GM12878 (cell line): ENCODE measurements around the gene GRM7. TPM values are rescaled to one million over a fixed set of nuclear protein-coding genes. Genes with fewer than 3 reads are reported as not detected.

ENCODE experiments used
- ATAC-seq: fragments of 200-7000 bp; cut with Tn5 transposase; 3 replicates; pipeline ENCODE4 v1.9.1; 2020; ENCODE audit warnings: mild to moderate bottlenecking, moderate library complexity
- BruUV-seq: library from RNA; stranded (reverse); fragments of 400-500 nt; replicated peaks from 2 replicates; lab custom pipeline; 2021; lab: Mats Ljungman, UMichigan
- CTCF ChIA-PET: fragments of 300-600 bp; sonication (Branson Sonifier 250); formaldehyde crosslinking; extraction: SDS; loops from one replicate; lab custom pipeline; 2021; ENCODE audit warnings: inconsistent platforms; lab: Yijun Ruan, JAX
- POLR2A ChIA-PET: fragments of 350-600 bp; formaldehyde crosslinking; extraction: SDS; loops from one replicate; lab custom pipeline; 2021; ENCODE audit warnings: inconsistent platforms; lab: Charles Lee
- RAD21 ChIA-PET: fragments of 300-600 bp; sonication (Branson Sonifier 250); formaldehyde crosslinking; loops from one replicate; lab custom pipeline; 2023; ENCODE audit warnings: antibody characterized with exemption; ENCODE audit not compliant: unreplicated experiment; lab: Charles Lee
- SMC1A ChIA-PET: fragments of 300-600 bp; sonication (Branson Sonifier 250); formaldehyde crosslinking; loops from one replicate; lab custom pipeline; 2023; ENCODE audit not compliant: unreplicated experiment, uncharacterized antibody; lab: Charles Lee
- DNase-seq: peaks from one replicate; pipeline ENCODE4 v3.0.0-alpha.2; 2011; ENCODE audit warnings: low read depth, low spot score
- FAIRE-seq: peaks from 3 replicates; lab custom pipeline; 2011; peaks lifted over from hg19 to GRCh38; lab: Jason Lieb, UNC
- H2AFZ ChIP-seq: 2 replicates; pipeline ENCODE4 v1.6.0; 2011; ENCODE audit warnings: low read depth, low read length, control low read depth; ENCODE audit not compliant: control insufficient read depth
- H3K27ac ChIP-seq: 2 replicates; pipeline ENCODE4 v1.5.1; 2011; ENCODE audit warnings: control low read depth; ENCODE audit not compliant: control insufficient read depth, insufficient read depth
- H3K27me3 ChIP-seq, 2 experiments: replicated peaks in 1 of 2; 2 replicates each; pipeline versions ENCODE4 v1.6.0 to v1.6.1; 2011; ENCODE audit warnings: low read length in 1 of 2; ENCODE audit not compliant: control insufficient read depth in 2 of 2, insufficient read depth in 2 of 2
- H3K36me3 ChIP-seq, 2 experiments: 2 replicates each; pipeline ENCODE4 v1.5.1; 2011; ENCODE audit warnings: low read length in 1 of 2; ENCODE audit not compliant: control insufficient read depth in 2 of 2, insufficient read depth in 2 of 2
- H3K4me1 ChIP-seq: 2 replicates; pipeline ENCODE4 v1.6.1; 2011; ENCODE audit warnings: mild to moderate bottlenecking, low read length, moderate library complexity, mixed read lengths; ENCODE audit not compliant: control insufficient read depth, insufficient read depth
- H3K4me2 ChIP-seq: 2 replicates; pipeline ENCODE4 v1.6.0; 2011; ENCODE audit warnings: control low read depth; ENCODE audit not compliant: control insufficient read depth, insufficient read depth
- H3K4me3 ChIP-seq: fragments of 200-600 bp; sonication (generic); 2 replicates; pipeline ENCODE4 v1.5.1; 2016
- H3K79me2 ChIP-seq: 2 replicates; pipeline ENCODE4 v1.6.0; 2011; ENCODE audit warnings: low read length; ENCODE audit not compliant: control insufficient read depth, insufficient read depth
- H3K9ac ChIP-seq: 2 replicates; pipeline ENCODE4 v1.8.0; 2011; ENCODE audit warnings: low read length, control low read depth, mixed read lengths; ENCODE audit not compliant: control insufficient read depth, insufficient read depth
- H3K9me3 ChIP-seq: replicated peaks from 3 replicates; pipeline ENCODE4 v1.5.1; 2011; ENCODE audit warnings: mild to moderate bottlenecking, low read length; ENCODE audit not compliant: control insufficient read depth, insufficient read depth
- H4K20me1 ChIP-seq: 2 replicates; pipeline ENCODE4 v1.6.0; 2011; ENCODE audit not compliant: control insufficient read depth, insufficient read depth
- BCLAF1 ChIP-seq: fragments of 450-650 bp; IDR thresholded peaks from 2 replicates; pipeline ENCODE4 v1.6.1; 2017; ENCODE audit warnings: antibody characterized with exemption, mild to moderate bottlenecking, moderate library complexity
- MXI1 ChIP-seq: fragments of 150-350 bp; IDR thresholded peaks from 2 replicates; pipeline ENCODE4 v1.6.1; 2011; ENCODE audit warnings: low read depth, mild to moderate bottlenecking, inconsistent platforms, low read length, improper control_type of control experiment
- PAX8 ChIP-seq: fragments of 450-650 bp; IDR thresholded peaks from 2 replicates; pipeline ENCODE4 v1.6.1; 2017; ENCODE audit warnings: mild to moderate bottlenecking, moderate library complexity
- POLR2AphosphoS2 ChIP-seq: IDR thresholded peaks from 2 replicates; pipeline ENCODE4 v1.6.1; 2011; ENCODE audit warnings: low read depth, mild to moderate bottlenecking, low read length, improper control_type of control experiment, moderate library complexity
- POU2F2 ChIP-seq: IDR thresholded peaks from 3 replicates; pipeline ENCODE4 v1.6.1; 2011; ENCODE audit warnings: low read depth, mild to moderate bottlenecking, low read length, borderline replicate concordance
- TARDBP ChIP-seq: IDR thresholded peaks from 2 replicates; pipeline ENCODE4 v1.6.1; 2016; ENCODE audit warnings: borderline replicate concordance
- WGBS: methylation state at CpG from one replicate; pipeline ENCODE4 v1.1.6; 2016; ENCODE audit warnings: low lambda C conversion rate; ENCODE audit not compliant: insufficient replicate concordance, insufficient coverage; ENCODE audit errors: missing lambda C conversion rate; 5-methylcytosine and 5-hydroxymethylcytosine counted together
- in situ Hi-C: fragments of 300-500 bp; cut with MboI; formaldehyde crosslinking; loops from 9 replicates; pipeline ENCODE4 v1.14.3; 2018; ENCODE audit warnings: mixed read lengths
- intact Hi-C: fragments of 100-400 bp; cut with micrococcal nuclease; formaldehyde crosslinking; loops from one replicate; pipeline ENCODE4 v1.14.2; 2022; ENCODE audit not compliant: unreplicated experiment
- polyA plus RNA-seq, 11 experiments: library from polyadenylated mRNA; depleted of rRNA in 4 of 11; unstranded in 6 of 11; stranded (reverse) in 5 of 11; fragments of >200 nt; fragmentation: Nextera tagmentation in 4 of 11; fragmentation: Illumina TruSeq in 1 of 11; extraction: Ambion mirVana in 4 of 11; extraction: Trizol in 1 of 11; gene quantifications; 1 replicate in 1 of 11; 2 replicates in 10 of 11; pipeline versions ENCODE4 v1.2.1 to v1.2.3, GENCODE V29; 2011 to 2016; ENCODE audit warnings: inconsistent platforms in 2 of 11, missing spikeins in 2 of 11, low read depth in 1 of 11
- total RNA-seq, 4 experiments: library from RNA; depleted of rRNA in 3 of 4; stranded (reverse); fragments of >200 nt in 3 of 4; fragmentation: Illumina TruSeq in 1 of 4; extraction: Trizol in 1 of 4; gene quantifications; 2 replicates each; pipeline versions ENCODE4 v1.2.1 to v1.2.3, GENCODE V29; 2013 to 2021
- TF ChIP-seq, protein P1 (sequence below): fragments of 450-650 bp; IDR thresholded peaks from 2 replicates; pipeline ENCODE4 v1.6.1; 2017; ENCODE audit warnings: low read depth, mild to moderate bottlenecking, moderate library complexity

GRM7 gene
- total and polyA plus RNA-seq, 10 of the 15 experiments (the other 5 are each of a cell fraction or from before 2014, with no cell fraction given): not detected

- Histone ChIP-seq H3K27ac (no peak overlapping the region), H3K4me1 (no peaks in the 10 kb centered on the region), H4K20me1 (no peaks in the 10 kb centered on the region), H3K9me3 (no peaks in the 10 kb centered on the region), H3K36me3 (no peaks in the 10 kb centered on the region), H2AFZ (no peak overlapping the region), H3K27me3 (no peaks in the 10 kb centered on the region), H3K9ac (no peak overlapping the region)
- DNase-seq: no peak
- no peak for FAIRE-seq
- CTCF ChIA-PET: no interaction called here
- ATAC-seq: no peak
- no peak for TF ChIP-seq MXI1
- TF ChIP-seq TARDBP: no peak
- TF ChIP-seq PAX8: no peak
- no peak for TF ChIP-seq BCLAF1
- no peak for TF ChIP-seq POU2F2
- TF ChIP-seq, protein P1, sequence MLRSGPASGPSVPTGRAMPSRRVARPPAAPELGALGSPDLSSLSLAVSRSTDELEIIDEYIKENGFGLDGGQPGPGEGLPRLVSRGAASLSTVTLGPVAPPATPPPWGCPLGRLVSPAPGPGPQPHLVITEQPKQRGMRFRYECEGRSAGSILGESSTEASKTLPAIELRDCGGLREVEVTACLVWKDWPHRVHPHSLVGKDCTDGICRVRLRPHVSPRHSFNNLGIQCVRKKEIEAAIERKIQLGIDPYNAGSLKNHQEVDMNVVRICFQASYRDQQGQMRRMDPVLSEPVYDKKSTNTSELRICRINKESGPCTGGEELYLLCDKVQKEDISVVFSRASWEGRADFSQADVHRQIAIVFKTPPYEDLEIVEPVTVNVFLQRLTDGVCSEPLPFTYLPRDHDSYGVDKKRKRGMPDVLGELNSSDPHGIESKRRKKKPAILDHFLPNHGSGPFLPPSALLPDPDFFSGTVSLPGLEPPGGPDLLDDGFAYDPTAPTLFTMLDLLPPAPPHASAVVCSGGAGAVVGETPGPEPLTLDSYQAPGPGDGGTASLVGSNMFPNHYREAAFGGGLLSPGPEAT: no peak
- TF ChIP-seq POLR2AphosphoS2: no peak
- TF ChIP-seq, all 136 proteins: peak for 0
- in situ Hi-C loops: no loop called here
- no TSS peak for BruUV-seq
- ChIA-PET RAD21 (no interaction called here), SMC1A (interaction anchor here (1.6 kb wide), 1 partner anchor 177 kb away, joined by 3 read pairs; no protein-coding TSS in a partner anchor), POLR2A (no interaction called here)
- WGBS: 0% methylated on average over 1 of the region's 1 CpG
- Histone ChIP-seq H3K4me3 (no peak overlapping the region), H3K79me2 (no peaks in the 10 kb centered on the region), H3K4me2 (no peak overlapping the region)
- intact Hi-C loops: no loop called here
Observed at GRCh38 chr3:7328339-7328738, 467.4 kb downstream of the GRM7 start.
